Measurements from ENCODE around the gene SNX21.

DNA sequence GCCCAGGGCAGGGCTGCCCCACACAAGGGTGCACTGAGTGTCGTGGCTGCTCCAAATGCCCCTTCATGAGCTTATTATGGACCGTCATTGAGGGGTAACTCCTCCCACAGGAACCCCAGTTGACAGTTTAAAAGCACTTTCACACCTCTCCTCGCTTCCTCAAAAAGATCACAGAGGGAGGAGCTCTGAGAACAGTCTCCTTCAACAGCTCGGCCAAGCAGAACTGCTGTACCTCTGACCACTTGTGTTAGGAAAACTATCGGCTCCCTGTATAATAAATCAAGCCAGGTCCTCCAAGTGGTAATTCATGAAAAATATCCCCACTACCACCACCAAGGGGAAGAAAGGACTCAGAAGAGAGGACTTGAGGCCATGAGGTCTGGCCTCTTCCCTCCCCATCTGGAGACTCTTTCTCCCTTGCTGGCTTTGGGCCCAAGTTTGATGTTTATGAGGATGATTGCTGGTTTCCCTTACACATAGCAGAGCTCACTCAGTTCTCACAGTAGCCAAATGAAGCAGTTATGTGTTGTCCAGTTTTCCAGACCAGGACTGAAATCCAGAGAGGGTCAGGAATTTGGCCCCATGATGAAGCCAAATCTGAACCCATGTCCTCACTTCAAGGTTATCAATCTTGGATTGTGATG lies 8.7 kb downstream of the SNX21 start:
- TF ChIP-seq, protein P1, sequence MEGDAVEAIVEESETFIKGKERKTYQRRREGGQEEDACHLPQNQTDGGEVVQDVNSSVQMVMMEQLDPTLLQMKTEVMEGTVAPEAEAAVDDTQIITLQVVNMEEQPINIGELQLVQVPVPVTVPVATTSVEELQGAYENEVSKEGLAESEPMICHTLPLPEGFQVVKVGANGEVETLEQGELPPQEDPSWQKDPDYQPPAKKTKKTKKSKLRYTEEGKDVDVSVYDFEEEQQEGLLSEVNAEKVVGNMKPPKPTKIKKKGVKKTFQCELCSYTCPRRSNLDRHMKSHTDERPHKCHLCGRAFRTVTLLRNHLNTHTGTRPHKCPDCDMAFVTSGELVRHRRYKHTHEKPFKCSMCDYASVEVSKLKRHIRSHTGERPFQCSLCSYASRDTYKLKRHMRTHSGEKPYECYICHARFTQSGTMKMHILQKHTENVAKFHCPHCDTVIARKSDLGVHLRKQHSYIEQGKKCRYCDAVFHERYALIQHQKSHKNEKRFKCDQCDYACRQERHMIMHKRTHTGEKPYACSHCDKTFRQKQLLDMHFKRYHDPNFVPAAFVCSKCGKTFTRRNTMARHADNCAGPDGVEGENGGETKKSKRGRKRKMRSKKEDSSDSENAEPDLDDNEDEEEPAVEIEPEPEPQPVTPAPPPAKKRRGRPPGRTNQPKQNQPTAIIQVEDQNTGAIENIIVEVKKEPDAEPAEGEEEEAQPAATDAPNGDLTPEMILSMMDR (IDR thresholded peaks at IDR 0.05; ENCODE audit: low read depth, low read length) = no peak
- no peak for TF ChIP-seq POLR2A (IDR thresholded peaks at IDR 0.05; ENCODE audit: extremely low read depth, insufficient read length)
- TF ChIP-seq, protein P2, sequence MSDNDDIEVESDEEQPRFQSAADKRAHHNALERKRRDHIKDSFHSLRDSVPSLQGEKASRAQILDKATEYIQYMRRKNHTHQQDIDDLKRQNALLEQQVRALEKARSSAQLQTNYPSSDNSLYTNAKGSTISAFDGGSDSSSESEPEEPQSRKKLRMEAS (IDR thresholded peaks at IDR 0.05; ENCODE audit: low read depth, low read length) = no peak

All from NB4 (cell line).